T-helper 9 cell (primary cell): ENCODE results near the gene PNMA1.

Experiments
- DNase-seq: peaks from one replicate; pipeline ENCODE4 v3.0.0-alpha.2; 2020

Gene PNMA1

GRCh38 chr14:73749706-73750530 lies 35.7 kb upstream of the PNMA1 start:
- DNase-seq, result no peak

- DNase-seq, result no peak
These were observed 34.7 kb upstream of the PNMA1 start for GRCh38 chr14:73748858-73749357.

GRCh38 chr14:73747379-73748211 lies 33.4 kb upstream of the PNMA1 start:
- no peak for DNase-seq

GRCh38 chr14:73746520-73747378 lies 32.6 kb upstream of the PNMA1 start:
- DNase-seq, result no peak

- no peak for DNase-seq
These were observed 31.7 kb upstream of the PNMA1 start for GRCh38 chr14:73745571-73746519.

GRCh38 chr14:73744874-73745529 lies 30.8 kb upstream of the PNMA1 start:
- DNase-seq, result no peak

GRCh38 chr14:73744175-73744867 lies 30.1 kb upstream of the PNMA1 start:
- DNase-seq, result no peak

- peak; percentile 55 for DNase-seq
These were observed 29.3 kb upstream of the PNMA1 start for GRCh38 chr14:73743431-73743931.

GRCh38 chr14:73742520-73743238 lies 28.5 kb upstream of the PNMA1 start:
- DNase-seq, result no peak

- DNase-seq, result no peak
These were observed 27.8 kb upstream of the PNMA1 start for GRCh38 chr14:73741876-73742519.

- peak; percentile 60 for DNase-seq
These were observed 27.2 kb upstream of the PNMA1 start for GRCh38 chr14:73741386-73741875.

GRCh38 chr14:73740618-73741326 lies 26.6 kb upstream of the PNMA1 start:
- DNase-seq, result no peak

- no peak for DNase-seq
These were observed 25.9 kb upstream of the PNMA1 start for GRCh38 chr14:73739899-73740617.

- DNase-seq, result no peak
These were observed 25.2 kb upstream of the PNMA1 start for GRCh38 chr14:73739174-73739898.

- no peak for DNase-seq
These were observed 24.5 kb upstream of the PNMA1 start for GRCh38 chr14:73738518-73739173.

GRCh38 chr14:73736842-73737241 lies 22.7 kb upstream of the PNMA1 start:
- DNase-seq, result no peak
